ENCODE measurements around the gene MBLAC1.
A peak's percentile ranks its signal among the peaks of the same experiment; 100 is the strongest.

MBLAC1 gene

GRCh38 chr7:100126931-100127865 lies at the start of gene MBLAC1:
TSS of gene MBLAC1 (plus strand) at chr7:100126967. CDS start at chr7:100127396, 429 bp downstream.
- peak; percentile 86 for DNase-seq (ENCODE audit: low spot score)

GRCh38 chr7:100077205-100077604 lies 49.6 kb upstream of the MBLAC1 start:
- no peak for DNase-seq (ENCODE audit: low spot score)

- peak; percentile 51 for DNase-seq (ENCODE audit: low spot score)
Measured at GRCh38 chr7:100079024-100079560, 47.7 kb upstream of the MBLAC1 start.

- peak; percentile 47 for DNase-seq (ENCODE audit: low spot score)
Measured at GRCh38 chr7:100080907-100081534, 45.7 kb upstream of the MBLAC1 start.

- DNase-seq (ENCODE audit: low spot score) = peak; percentile 94
Measured at GRCh38 chr7:100081535-100082102, 45.1 kb upstream of the MBLAC1 start, which contains the start of gene ZNF3. TSS of gene ZNF3 (minus strand) at chr7:100081723. CDS start at chr7:100077357, 4,366 bp downstream.

GRCh38 chr7:100082978-100083377 lies 43.8 kb upstream of the MBLAC1 start:
- no peak for DNase-seq (ENCODE audit: low spot score)

- no peak for DNase-seq (ENCODE audit: low spot score)
Measured at GRCh38 chr7:100085515-100085914, 41.3 kb upstream of the MBLAC1 start.

GRCh38 chr7:100087055-100087750 lies 39.6 kb upstream of the MBLAC1 start:
- no peak for DNase-seq (ENCODE audit: low spot score)

GRCh38 chr7:100088095-100088620 lies 38.6 kb upstream of the MBLAC1 start:
- no peak for DNase-seq (ENCODE audit: low spot score)

GRCh38 chr7:100088621-100089457 lies 37.9 kb upstream of the MBLAC1 start, which contains the start of gene COPS6:
TSS of gene COPS6 (plus strand) at chr7:100088969. CDS start at chr7:100088991, 22 bp downstream.
- DNase-seq (ENCODE audit: low spot score) = peak; percentile 74

- DNase-seq (ENCODE audit: low spot score) = no peak
Measured at GRCh38 chr7:100089458-100090196, 37.1 kb upstream of the MBLAC1 start.

GRCh38 chr7:100090527-100091410 lies 36.0 kb upstream of the MBLAC1 start:
- DNase-seq (ENCODE audit: low spot score) = no peak

- no peak for DNase-seq (ENCODE audit: low spot score)
Measured at GRCh38 chr7:100091411-100092181, 35.2 kb upstream of the MBLAC1 start.

- no peak for DNase-seq (ENCODE audit: low spot score)
Measured at GRCh38 chr7:100093054-100093453, 33.7 kb upstream of the MBLAC1 start.

- no peak for DNase-seq (ENCODE audit: low spot score)
Measured at GRCh38 chr7:100093498-100093897, 33.3 kb upstream of the MBLAC1 start.

GRCh38 chr7:100093925-100094486 lies 32.8 kb upstream of the MBLAC1 start:
- DNase-seq (ENCODE audit: low spot score) = no peak

- no peak for DNase-seq (ENCODE audit: low spot score)
Measured at GRCh38 chr7:100095289-100095688, 31.5 kb upstream of the MBLAC1 start.

GRCh38 chr7:100095704-100096103 lies 31.1 kb upstream of the MBLAC1 start:
- DNase-seq (ENCODE audit: low spot score) = no peak

Measured in HuH-7 (cell line).